A549 (cell line): Measurements from ENCODE around the gene C3orf70. TPM values are rescaled to one million over a fixed set of nuclear protein-coding genes. Genes with fewer than 3 reads are reported as not detected.

Source experiments
- ATAC-seq, 2 experiments: fragments of 200-7000 bp in 1 of 2; fragments of >200 bp in 1 of 2; cut with Nextera tagmentation in 1 of 2; cut with Tn5 transposase in 1 of 2; 3 replicates each; pipeline versions ENCODE4 v1.8.0 to v1.9.1; 2018 to 2020; ENCODE audit warnings: mild to moderate bottlenecking in 1 of 2, moderate library complexity in 1 of 2
- CTCF ChIA-PET: fragments of 300-600 bp; sonication (Branson Sonifier 250); formaldehyde crosslinking; extraction: SDS; loops from one replicate; lab custom pipeline; 2021; ENCODE audit warnings: antibody characterized with exemption, inconsistent platforms; lab: Yijun Ruan, JAX
- POLR2A ChIA-PET: fragments of 350-600 bp; formaldehyde crosslinking; extraction: SDS; loops from one replicate; lab custom pipeline; 2021; ENCODE audit warnings: antibody characterized with exemption, inconsistent platforms; lab: Yijun Ruan, JAX
- DNase-seq, 2 experiments: peaks; one replicate each; pipeline versions ENCODE4 v3.0.0 to v3.0.0-alpha.2; 2011 to 2016; ENCODE audit warnings: low read depth in 1 of 2, low spot score in 1 of 2
- FAIRE-seq: peaks from 2 replicates; lab custom pipeline; 2011; peaks lifted over from hg19 to GRCh38; lab: Jason Lieb, UNC
- H3K27ac ChIP-seq, 2 experiments: fragments of >200 bp; sonication (Bioruptor Twin); formaldehyde crosslinking; 3 replicates each; pipeline ENCODE4 v1.5.1; 2016 to 2017
- H3K4me1 ChIP-seq: fragments of >200 bp; sonication (Bioruptor Twin); formaldehyde crosslinking; 3 replicates; pipeline ENCODE4 v1.6.1; 2016
- H3K4me2 ChIP-seq: fragments of >200 bp; sonication (Bioruptor Twin); formaldehyde crosslinking; 3 replicates; pipeline ENCODE4 v1.6.1; 2016
- H3K4me3 ChIP-seq: fragments of >200 bp; sonication (Bioruptor Twin); formaldehyde crosslinking; 3 replicates; pipeline ENCODE4 v1.5.1; 2016
- H3K9me3 ChIP-seq: fragments of >200 bp; sonication (Bioruptor Twin); formaldehyde crosslinking; 3 replicates; pipeline ENCODE4 v1.6.1; 2016
- BHLHE40 ChIP-seq: IDR thresholded peaks from 2 replicates; pipeline ENCODE4 v1.6.1; 2012; ENCODE audit warnings: low read depth, low read length, inconsistent platforms
- CBX8 ChIP-seq: fragments of 200-600 bp; sonication (generic); IDR thresholded peaks from 2 replicates; pipeline ENCODE4 v1.6.1; 2016
- CHD4 ChIP-seq: fragments of 200-600 bp; sonication (generic); IDR thresholded peaks from 2 replicates; pipeline ENCODE4 v1.6.1; 2016; ENCODE audit warnings: antibody characterized with exemption, mild to moderate bottlenecking, borderline replicate concordance
- CTCF ChIP-seq: fragments of >200 bp; sonication (Bioruptor Twin); formaldehyde crosslinking; IDR thresholded peaks from 3 replicates; pipeline ENCODE4 v1.5.1; 2016
- E2F6 ChIP-seq: IDR thresholded peaks from 2 replicates; pipeline ENCODE4 v1.6.1; 2012; ENCODE audit warnings: low read depth, borderline replicate concordance
- MAX ChIP-seq: IDR thresholded peaks from 2 replicates; pipeline ENCODE4 v1.6.1; 2012
- PBX3 ChIP-seq: IDR thresholded peaks from 2 replicates; pipeline ENCODE4 v1.6.1; 2012
- RARB ChIP-seq: fragments of 250-450 bp; sonication (Bioruptor Pico); IDR thresholded peaks from 2 replicates; pipeline ENCODE4 v1.8.0; 2021; ENCODE audit warnings: mild to moderate bottlenecking, moderate library complexity
- RCOR1 ChIP-seq: fragments of 150-350 bp; IDR thresholded peaks from 2 replicates; pipeline ENCODE4 v1.6.1; 2014; ENCODE audit warnings: antibody characterized with exemption, low read length, low read depth
- RFX5 ChIP-seq: fragments of 450-650 bp; IDR thresholded peaks from 2 replicates; pipeline ENCODE4 v1.7.1; 2014; ENCODE audit warnings: antibody characterized with exemption, mild to moderate bottlenecking, moderate library complexity
- TFCP2L1 ChIP-seq: fragments of 250-450 bp; sonication (Bioruptor Pico); IDR thresholded peaks from 2 replicates; pipeline ENCODE4 v1.5.0; 2021; ENCODE audit warnings: mild to moderate bottlenecking
- TP53 ChIP-seq: fragments of 250-450 bp; sonication (Bioruptor Pico); IDR thresholded peaks from 2 replicates; pipeline ENCODE4 v1.5.0; 2021; ENCODE audit warnings: mild to moderate bottlenecking, moderate library complexity
- WGBS: methylation state at CpG from one replicate; pipeline ENCODE4 v1.1.6; 2017; ENCODE audit errors: missing lambda C conversion rate; 5-methylcytosine and 5-hydroxymethylcytosine counted together
- polyA minus RNA-seq: library from RNA; depleted of rRNA, polyadenylated mRNA; stranded (reverse); fragments of >200 nt; gene quantifications from 2 replicates; pipeline ENCODE4 v1.2.3, GENCODE V29; 2011; rRNA and poly(A)+ RNA removed
- polyA plus RNA-seq, 4 experiments: library from polyadenylated mRNA; depleted of rRNA in 3 of 4; stranded (reverse); fragments of >200 nt; fragmentation: RNase III in 1 of 4; extraction: RNeasy Plus Mini Kit Qiagen cat#74134 plus additional on column Dnase treatment in 1 of 4; gene quantifications; 2 replicates in 3 of 4; 3 replicates in 1 of 4; pipeline ENCODE4 v1.2.3, GENCODE V29; 2011 to 2017
- TF ChIP-seq, protein P1 (sequence below): fragments of >200 bp; sonication (Bioruptor Twin); formaldehyde crosslinking; IDR thresholded peaks from 3 replicates; pipeline ENCODE4 v1.6.1; 2016
- TF ChIP-seq, protein P2 (sequence below): fragments of 150-350 bp; IDR thresholded peaks from 2 replicates; pipeline ENCODE4 v1.6.1; 2014; ENCODE audit warnings: low read depth, mild to moderate bottlenecking, low read length

The C3orf70 gene
- polyA plus RNA-seq (2011; rRNA removed) (0.01 TPM in 1 of 2 replicates, not detected in the other), polyA plus RNA-seq (2017; fragmentation: RNase III; extraction: RNeasy Plus Mini Kit Qiagen cat#74134 plus additional on column Dnase treatment) (not detected in 3 replicates), polyA minus RNA-seq (0.04 TPM in 1 of 2 replicates, not detected in the other)
- not detected in 2 replicates for polyA plus RNA-seq (2012; cell fraction: cytosol; rRNA removed)
- polyA plus RNA-seq (2012; cell fraction: nucleus; rRNA removed) = not detected in 2 replicates

- no peak for FAIRE-seq
- CTCF ChIA-PET = interaction anchor here (1.6 kb wide), 1 partner anchor 10 kb away, joined by 3 read pairs; no protein-coding TSS in a partner anchor
- Histone ChIP-seq H3K27ac (peak within 1 kb of the TSS in 1 of 2 experiments; percentile 34; a peak in 1 of 6 replicates), H3K9me3 (no peaks in the 10 kb centered on the region), H3K4me1 (peaks cover 10% of the 10 kb centered on the region; the same call in 1 of the 3 replicates), H3K4me3 (peak within 1 kb of the TSS; percentile 54), H3K4me2 (peak within 1 kb of the TSS; percentile 97)
- TF ChIP-seq MAX (peak; percentile 32; the same call in 1 of the 2 replicates), RARB (no peak)
- 1% methylated on average over 14 of the region's 113 CpGs for WGBS
- DNase-seq = peak; percentile 13 to 16
- POLR2A ChIA-PET = no interaction called here
- ATAC-seq = peak; percentile 73 to 76
Measured at GRCh38 chr3:185152410-185153170, at the start of gene C3orf70. TSS of gene C3orf70 (minus strand) at chr3:185153060. CDS start at chr3:185152823, 237 bp downstream.

DNA sequence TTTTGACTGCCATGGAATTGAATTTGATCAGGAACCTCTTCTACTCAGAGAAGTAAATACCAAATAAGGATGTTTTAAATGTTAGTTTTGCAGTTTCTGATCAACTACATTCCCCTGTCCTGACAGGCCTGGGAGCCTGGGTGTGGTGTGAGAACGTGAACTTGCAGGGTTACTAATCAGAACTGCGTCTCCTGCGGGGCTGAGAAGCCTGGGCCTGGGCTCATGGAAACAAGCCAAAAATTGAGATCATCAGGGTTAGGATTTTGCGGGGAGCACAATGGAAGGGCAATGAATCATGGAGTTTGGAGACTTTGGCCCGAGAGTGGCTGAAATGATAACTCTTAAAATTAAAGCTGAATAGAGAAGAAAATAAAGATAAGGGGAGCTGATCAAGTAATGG lies 47.8 kb upstream of the C3orf70 start:
- Histone ChIP-seq H3K27ac (no peak overlapping the region), H3K4me3 (no peak overlapping the region), H3K4me1 (no peaks in the 10 kb centered on the region), H3K9me3 (no peaks in the 10 kb centered on the region), H3K4me2 (no peak overlapping the region)
- ChIA-PET POLR2A (no interaction called here), CTCF (interaction anchor here (0.5 kb wide), 1 partner anchor 206 kb away, joined by 7 read pairs; no protein-coding TSS in a partner anchor)
- no peak for FAIRE-seq
- ATAC-seq = no peak
- no peak for TF ChIP-seq TP53 (CRISPR knock-in tag)
- TF ChIP-seq E2F6 = no peak
- TF ChIP-seq CHD4 = no peak
- no peak for TF ChIP-seq PBX3
- TF ChIP-seq, protein P1, sequence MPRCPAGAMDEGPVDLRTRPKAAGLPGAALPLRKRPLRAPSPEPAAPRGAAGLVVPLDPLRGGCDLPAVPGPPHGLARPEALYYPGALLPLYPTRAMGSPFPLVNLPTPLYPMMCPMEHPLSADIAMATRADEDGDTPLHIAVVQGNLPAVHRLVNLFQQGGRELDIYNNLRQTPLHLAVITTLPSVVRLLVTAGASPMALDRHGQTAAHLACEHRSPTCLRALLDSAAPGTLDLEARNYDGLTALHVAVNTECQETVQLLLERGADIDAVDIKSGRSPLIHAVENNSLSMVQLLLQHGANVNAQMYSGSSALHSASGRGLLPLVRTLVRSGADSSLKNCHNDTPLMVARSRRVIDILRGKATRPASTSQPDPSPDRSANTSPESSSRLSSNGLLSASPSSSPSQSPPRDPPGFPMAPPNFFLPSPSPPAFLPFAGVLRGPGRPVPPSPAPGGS = no peak
- no peak for TF ChIP-seq BHLHE40
- TF ChIP-seq TFCP2L1 (CRISPR knock-in tag) = no peak
- TF ChIP-seq RCOR1 = no peak
- no peak for TF ChIP-seq RARB
- no peak for TF ChIP-seq RFX5
- TF ChIP-seq CTCF = no peak
- TF ChIP-seq CBX8 = no peak
- TF ChIP-seq, protein P2, sequence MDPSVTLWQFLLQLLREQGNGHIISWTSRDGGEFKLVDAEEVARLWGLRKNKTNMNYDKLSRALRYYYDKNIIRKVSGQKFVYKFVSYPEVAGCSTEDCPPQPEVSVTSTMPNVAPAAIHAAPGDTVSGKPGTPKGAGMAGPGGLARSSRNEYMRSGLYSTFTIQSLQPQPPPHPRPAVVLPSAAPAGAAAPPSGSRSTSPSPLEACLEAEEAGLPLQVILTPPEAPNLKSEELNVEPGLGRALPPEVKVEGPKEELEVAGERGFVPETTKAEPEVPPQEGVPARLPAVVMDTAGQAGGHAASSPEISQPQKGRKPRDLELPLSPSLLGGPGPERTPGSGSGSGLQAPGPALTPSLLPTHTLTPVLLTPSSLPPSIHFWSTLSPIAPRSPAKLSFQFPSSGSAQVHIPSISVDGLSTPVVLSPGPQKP = no peak
- no peak for TF ChIP-seq MAX
- 72% methylated on average over 5 of the region's 5 CpGs for WGBS
- DNase-seq = no peak
